Naive thymus-derived CD4-positive, alpha-beta T cell (primary cell): ENCODE measurements around the gene STX18. TPM values are rescaled to one million over a fixed set of nuclear protein-coding genes. Genes with fewer than 3 reads are reported as not detected.

ENCODE experiments used
- ATAC-seq: fragments of 150-1000 bp; cut with Tn5 transposase; 2 replicates; pipeline ENCODE4 v1.10.0; 2021; ENCODE audit warnings: mild to moderate bottlenecking, moderate library complexity
- CTCF ChIA-PET: fragments of 350-600 bp; sonication (Branson Sonifier 250); formaldehyde crosslinking; loops from one replicate; lab custom pipeline; 2021; ENCODE audit warnings: antibody characterized with exemption; lab: Charles Lee
- POLR2A ChIA-PET: fragments of 350-600 bp; sonication (Branson Sonifier 250); formaldehyde crosslinking; loops from one replicate; lab custom pipeline; 2021; ENCODE audit warnings: antibody characterized with exemption, inconsistent platforms; lab: Charles Lee
- DNase-seq, 9 donors: peaks; one replicate each; pipeline versions ENCODE4 v3.0.0 to v3.0.0-alpha.2; 2020 to 2022; ENCODE audit warnings: mixed read lengths in 1 of 9
- H3K27ac ChIP-seq: one replicate; pipeline ENCODE4 v1.7.0; 2013; ENCODE audit warnings: mild to moderate bottlenecking, low read depth, low read length, moderate library complexity
- H3K27me3 ChIP-seq, 2 donors: one replicate each; pipeline ENCODE4 v1.7.0; 2013; ENCODE audit warnings: low read length in 2 of 2, mild to moderate bottlenecking in 2 of 2, moderate library complexity in 2 of 2; ENCODE audit not compliant: control insufficient read depth in 2 of 2, insufficient read depth in 2 of 2
- H3K36me3 ChIP-seq, 3 experiments: 1 replicate in 2 of 3; 2 replicates in 1 of 3; pipeline ENCODE4 v1.7.0; 2013; ENCODE audit warnings: low read length in 3 of 3, mild to moderate bottlenecking in 3 of 3, moderate library complexity in 1 of 3; ENCODE audit not compliant: insufficient read depth in 3 of 3, control insufficient read depth in 2 of 3
- H3K4me1 ChIP-seq, 2 donors: one replicate each; pipeline ENCODE4 v1.7.0; 2013; ENCODE audit warnings: low read length in 2 of 2, mild to moderate bottlenecking in 2 of 2, moderate library complexity in 1 of 2; ENCODE audit not compliant: control insufficient read depth in 2 of 2, insufficient read depth in 2 of 2
- H3K4me3 ChIP-seq: 2 replicates; pipeline ENCODE4 v1.7.0; 2013; ENCODE audit warnings: mild to moderate bottlenecking, low read length
- H3K9me3 ChIP-seq, 3 experiments: 1 replicate in 2 of 3; 2 replicates in 1 of 3; pipeline ENCODE4 v1.7.0; 2013; ENCODE audit warnings: low read length in 3 of 3; ENCODE audit not compliant: control insufficient read depth in 2 of 3
- H3K27ac Mint-ChIP-seq, 9 donors: one replicate each; pipeline ENCODE4 v1.8.0; 2020 to 2022; ENCODE audit warnings: mixed read lengths in 9 of 9, mild to moderate bottlenecking in 8 of 9, moderate library complexity in 5 of 9, inconsistent platforms in 2 of 9
- H3K27me3 Mint-ChIP-seq, 5 donors: one replicate each; pipeline ENCODE4 v1.8.0; 2021 to 2022; ENCODE audit warnings: mixed read lengths in 5 of 5, mild to moderate bottlenecking in 1 of 5
- H3K36me3 Mint-ChIP-seq, 5 donors: one replicate each; pipeline ENCODE4 v1.8.0; 2020 to 2022; ENCODE audit warnings: mixed read lengths in 5 of 5, mild to moderate bottlenecking in 3 of 5, inconsistent platforms in 1 of 5
- H3K4me1 Mint-ChIP-seq, 7 donors: one replicate each; pipeline ENCODE4 v1.8.0; 2020 to 2022; ENCODE audit warnings: mixed read lengths in 7 of 7, mild to moderate bottlenecking in 3 of 7, inconsistent platforms in 1 of 7
- H3K4me3 Mint-ChIP-seq, 10 donors: one replicate each; pipeline ENCODE4 v1.8.0; 2020 to 2022; ENCODE audit warnings: mild to moderate bottlenecking in 10 of 10, mixed read lengths in 10 of 10, moderate library complexity in 6 of 10, inconsistent platforms in 2 of 10
- H3K9me3 Mint-ChIP-seq, 11 donors: one replicate each; pipeline ENCODE4 v1.8.0; 2020 to 2022; ENCODE audit warnings: mixed read lengths in 11 of 11, mild to moderate bottlenecking in 4 of 11, inconsistent platforms in 1 of 11, moderate library complexity in 1 of 11
- intact Hi-C, 2 donors: fragments of 100-400 bp; cut with micrococcal nuclease; formaldehyde crosslinking; loops; one replicate each; pipeline ENCODE4 v1.15.1; 2023
- polyA plus RNA-seq, 2 donors: library from polyadenylated mRNA; unstranded; fragments of 300-500 nt; fragmentation: Illumina TruSeq; gene quantifications; one replicate each; pipeline ENCODE4 v1.2.3, GENCODE V29; 2021
- total RNA-seq, 6 experiments: library from RNA in 5 of 6; stranded (reverse) in 5 of 6; gene quantifications; 1 replicate in 5 of 6; 2 replicates in 1 of 6; pipeline ENCODE4 v1.2.3 and lab custom pipeline; 2021 to 2026

STX18 gene
- total and polyA plus RNA-seq, 7 experiments from 2014 or later: 16.3 to 28.0 (median 22.7) TPM

GRCh38 chr4:4532371-4533154, 9.3 kb downstream of the STX18 start:
- Mint-ChIP-seq H3K9me3 (no peaks in the 10 kb centered on the region), H3K36me3 (peaks cover 0 to 19% (median under 1%) of the 10 kb centered on the region in 5 donors), H3K27me3 (no peaks in the 10 kb centered on the region), H3K4me1 (peaks cover 0 to 56% (median 28%) of the 10 kb centered on the region in 7 donors), H3K4me3 (no peak overlapping the region), H3K27ac (no peak overlapping the region)
- DNase-seq: no peak
- H3K9me3 ChIP-seq: no peaks in the 10 kb centered on the region
- intact Hi-C loops: no loop called here
- H3K27ac ChIP-seq: no peak overlapping the region
- no peaks in the 10 kb centered on the region for H3K4me1 ChIP-seq
- CTCF ChIA-PET: interaction anchor here (1.3 kb wide), 1 partner anchor 273 kb away, joined by 4 read pairs; no protein-coding TSS in a partner anchor
- H3K36me3 ChIP-seq: no peaks in the 10 kb centered on the region
- no peak for ATAC-seq
- POLR2A ChIA-PET: no interaction called here
- no peaks in the 10 kb centered on the region for H3K27me3 ChIP-seq
- no peak overlapping the region for H3K4me3 ChIP-seq

GRCh38 chr4:4529392-4529791, 12.5 kb downstream of the STX18 start:
- Histone ChIP-seq H3K27ac (no peak overlapping the region), H3K4me3 (no peak overlapping the region), H3K27me3 (no peaks in the 10 kb centered on the region), H3K4me1 (no peaks in the 10 kb centered on the region), H3K9me3 (no peaks in the 10 kb centered on the region), H3K36me3 (peaks cover 0 to 4% (median 0%) of the 10 kb centered on the region in 3 experiments)
- no peak overlapping the region for H3K4me3 Mint-ChIP-seq
- peaks cover 4 to 49% (median 28%) of the 10 kb centered on the region in 7 donors for H3K4me1 Mint-ChIP-seq
- intact Hi-C loops: no loop called here
- H3K9me3 Mint-ChIP-seq: no peaks in the 10 kb centered on the region
- POLR2A ChIA-PET: no interaction called here
- ATAC-seq (no peak), DNase-seq (no peak)
- CTCF ChIA-PET: no interaction called here
- H3K27ac Mint-ChIP-seq: no peak overlapping the region
- H3K27me3 Mint-ChIP-seq: no peaks in the 10 kb centered on the region
- peaks cover 0 to 24% (median 17%) of the 10 kb centered on the region in 5 donors for H3K36me3 Mint-ChIP-seq

- POLR2A ChIA-PET: interaction anchor here (0.6 kb wide), 2 partner anchors 65 to 224 kb away, joined by 3 to 4 read pairs; no protein-coding TSS in a partner anchor
- DNase-seq (no peak), ATAC-seq (no peak)
- Mint-ChIP-seq H3K4me3 (no peak overlapping the region), H3K36me3 (peaks cover 0 to 29% (median 19%) of the 10 kb centered on the region in 5 donors), H3K4me1 (peaks cover 7 to 64% (median 35%) of the 10 kb centered on the region in 7 donors), H3K27me3 (no peaks in the 10 kb centered on the region), H3K9me3 (no peaks in the 10 kb centered on the region), H3K27ac (no peak overlapping the region)
- Histone ChIP-seq H3K36me3 (peaks cover 0 to 4% (median 0%) of the 10 kb centered on the region in 3 experiments), H3K9me3 (no peaks in the 10 kb centered on the region), H3K27ac (no peak overlapping the region), H3K4me3 (no peak overlapping the region), H3K4me1 (no peaks in the 10 kb centered on the region), H3K27me3 (no peaks in the 10 kb centered on the region)
- CTCF ChIA-PET: no interaction called here
- intact Hi-C loops: no loop called here
Measured at GRCh38 chr4:4526401-4526800, 15.4 kb downstream of the STX18 start.

DNA sequence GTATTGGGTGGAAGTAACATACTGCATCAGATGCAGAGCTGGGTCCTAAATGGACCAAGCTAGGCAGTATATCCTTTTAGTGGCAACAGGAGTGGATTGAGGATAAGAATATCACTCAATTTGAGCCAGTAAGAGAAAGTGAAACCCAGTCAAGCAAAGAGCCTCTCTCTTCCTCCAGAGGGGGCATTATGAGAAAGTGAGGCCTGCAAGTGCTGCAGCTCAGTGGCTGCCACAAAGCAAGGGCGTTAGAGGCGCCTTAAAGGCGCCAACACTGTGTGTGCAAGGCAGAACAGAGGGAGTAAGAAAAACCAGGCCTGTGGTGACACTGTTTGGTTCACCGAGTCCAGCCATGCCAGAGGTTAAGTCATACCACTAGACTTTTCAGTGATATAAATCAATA, 17.5 kb downstream of the STX18 start:
- Mint-ChIP-seq H3K9me3 (no peaks in the 10 kb centered on the region), H3K27ac (peak overlapping the region in 4 of 9 donors; percentile 47 to 63 (median 50)), H3K36me3 (peaks cover 0 to 28% (median 19%) of the 10 kb centered on the region in 5 donors), H3K4me3 (peak overlapping the region in 4 of 10 donors; percentile 3 to 31 (median 17)), H3K4me1 (peaks cover 10 to 76% (median 48%) of the 10 kb centered on the region in 7 donors), H3K27me3 (no peaks in the 10 kb centered on the region)
- intact Hi-C loops: loop anchor here in 1 of 2 donors (2.0 kb wide), 1 partner anchor 16 kb away; no protein-coding TSS in a partner anchor
- ATAC-seq (peak; percentile 95), DNase-seq (peak in 3 of 9 donors; percentile 2 to 43 (median 11))
- H3K4me1 ChIP-seq: no peaks in the 10 kb centered on the region
- ChIA-PET CTCF (no interaction called here), POLR2A (no interaction called here)
- no peaks in the 10 kb centered on the region for H3K27me3 ChIP-seq
- H3K9me3 ChIP-seq: no peaks in the 10 kb centered on the region
- H3K4me3 ChIP-seq: no peak overlapping the region
- peaks cover 0 to 4% (median 0%) of the 10 kb centered on the region in 3 experiments for H3K36me3 ChIP-seq
- no peak overlapping the region for H3K27ac ChIP-seq

GRCh38 chr4:4521731-4522130, 20.1 kb downstream of the STX18 start:
- DNase-seq (no peak), ATAC-seq (no peak)
- H3K9me3 Mint-ChIP-seq: no peaks in the 10 kb centered on the region
- H3K4me1 Mint-ChIP-seq: peaks cover 10 to 85% (median 61%) of the 10 kb centered on the region in 7 donors
- H3K36me3 Mint-ChIP-seq: peaks cover 0 to 19% (median 17%) of the 10 kb centered on the region in 5 donors
- H3K27me3 ChIP-seq: no peaks in the 10 kb centered on the region
- H3K4me3 ChIP-seq: no peak overlapping the region
- H3K27ac Mint-ChIP-seq: no peak overlapping the region
- no peak overlapping the region for H3K4me3 Mint-ChIP-seq
- no peaks in the 10 kb centered on the region for H3K9me3 ChIP-seq
- ChIA-PET POLR2A (no interaction called here), CTCF (no interaction called here)
- peaks cover 0 to 4% (median 0%) of the 10 kb centered on the region in 3 experiments for H3K36me3 ChIP-seq
- H3K4me1 ChIP-seq: no peaks in the 10 kb centered on the region
- intact Hi-C loops: no loop called here
- H3K27me3 Mint-ChIP-seq: no peaks in the 10 kb centered on the region
- H3K27ac ChIP-seq: no peak overlapping the region

- Mint-ChIP-seq H3K27ac (peak overlapping the region in 1 of 9 donors; percentile 30), H3K4me1 (peaks cover 10 to 84% (median 61%) of the 10 kb centered on the region in 7 donors), H3K27me3 (no peaks in the 10 kb centered on the region), H3K9me3 (no peaks in the 10 kb centered on the region), H3K36me3 (peaks cover 0 to 17% (median 15%) of the 10 kb centered on the region in 5 donors), H3K4me3 (no peak overlapping the region)
- Histone ChIP-seq H3K27me3 (no peaks in the 10 kb centered on the region), H3K4me3 (no peak overlapping the region), H3K9me3 (no peaks in the 10 kb centered on the region), H3K4me1 (no peaks in the 10 kb centered on the region), H3K36me3 (peaks cover 0 to 3% (median 0%) of the 10 kb centered on the region in 3 experiments), H3K27ac (no peak overlapping the region)
- CTCF ChIA-PET: no interaction called here
- DNase-seq (no peak), ATAC-seq (no peak)
- POLR2A ChIA-PET: no interaction called here
- intact Hi-C loops: no loop called here
Measured at GRCh38 chr4:4521136-4521535, 20.7 kb downstream of the STX18 start.
